SK-N-SH (cell line): ENCODE results near the gene PCBP3. TPM values are rescaled to one million over a fixed set of nuclear protein-coding genes. Genes with fewer than 3 reads are reported as not detected.

Source experiments
- EP300 ChIP-seq, 2 experiments: IDR thresholded peaks; 2 replicates each; pipeline versions ENCODE4 v1.4.0 to v1.6.1; 2012; ENCODE audit warnings: borderline replicate concordance in 1 of 2, low read depth in 1 of 2, low read length in 1 of 2
- EZH2phosphoT487 ChIP-seq: fragments of 200-600 bp; sonication (generic); IDR thresholded peaks from 2 replicates; pipeline ENCODE4 v1.6.1; 2017; ENCODE audit warnings: low read depth, mixed run types, mild to moderate bottlenecking, antibody characterized with exemption, moderate library complexity, borderline replicate concordance
- FOXM1 ChIP-seq: IDR thresholded peaks from 2 replicates; pipeline ENCODE4 v1.4.0; 2012; ENCODE audit warnings: low read depth, mild to moderate bottlenecking
- GABPA ChIP-seq: IDR thresholded peaks from 2 replicates; pipeline ENCODE4 v1.4.0; 2012; ENCODE audit warnings: low read depth, mild to moderate bottlenecking
- GATA2 ChIP-seq: sonication (generic); formaldehyde crosslinking; IDR thresholded peaks from 2 replicates; pipeline ENCODE4 v1.5.0; 2020; ENCODE audit warnings: mild to moderate bottlenecking, missing genetic modification reagents
- IRF3 ChIP-seq: fragments of 150-350 bp; IDR thresholded peaks from 2 replicates; pipeline ENCODE4 v1.6.1; 2016; ENCODE audit warnings: mild to moderate bottlenecking, low read depth, low read length
- JUND ChIP-seq: IDR thresholded peaks from 2 replicates; pipeline ENCODE4 v1.4.0; 2012
- MAX ChIP-seq: IDR thresholded peaks from 2 replicates; pipeline ENCODE4 v1.4.0; 2012; ENCODE audit warnings: low read depth
- MEF2A ChIP-seq: IDR thresholded peaks from 2 replicates; pipeline ENCODE4 v1.4.0; 2012; ENCODE audit warnings: low read depth, borderline replicate concordance
- NRF1 ChIP-seq: IDR thresholded peaks from 2 replicates; pipeline ENCODE4 v1.6.1; 2012; ENCODE audit warnings: low read depth, mild to moderate bottlenecking, low read length
- PBX3 ChIP-seq: IDR thresholded peaks from 2 replicates; pipeline ENCODE4; 2012
- RAD21 ChIP-seq: IDR thresholded peaks from 2 replicates; pipeline ENCODE4 v1.6.1; 2012; ENCODE audit warnings: mild to moderate bottlenecking, low read length
- RFX5 ChIP-seq: IDR thresholded peaks from 2 replicates; pipeline ENCODE4 v1.6.1; 2012; ENCODE audit warnings: mild to moderate bottlenecking, improper control_type of control experiment, low read length
- RXRA ChIP-seq: IDR thresholded peaks from 2 replicates; pipeline ENCODE4 v1.4.0; 2012; ENCODE audit warnings: low read depth, mild to moderate bottlenecking, borderline replicate concordance
- TAF1 ChIP-seq: IDR thresholded peaks from 2 replicates; pipeline ENCODE4 v1.6.1; 2012; ENCODE audit warnings: low read depth, mild to moderate bottlenecking, low read length, moderate library complexity, borderline replicate concordance
- TCF12 ChIP-seq: IDR thresholded peaks from 2 replicates; pipeline ENCODE4 v1.4.0; 2012
- TEAD4 ChIP-seq: IDR thresholded peaks from 2 replicates; pipeline ENCODE4 v1.4.0; 2012; ENCODE audit warnings: mild to moderate bottlenecking, borderline replicate concordance; ENCODE audit not compliant: insufficient read depth
- USF2 ChIP-seq: fragments of 150-350 bp; IDR thresholded peaks from 2 replicates; pipeline ENCODE4 v1.6.1; 2017; ENCODE audit warnings: antibody characterized with exemption, low read length, low read depth, borderline replicate concordance
- YY1 ChIP-seq: IDR thresholded peaks from 2 replicates; pipeline ENCODE4 v1.4.0; 2012; ENCODE audit warnings: low read depth, mild to moderate bottlenecking
- ZBTB33 ChIP-seq: IDR thresholded peaks from 2 replicates; pipeline ENCODE4 v1.4.0; 2012; ENCODE audit warnings: low read depth, borderline replicate concordance
- polyA plus RNA-seq, 3 experiments: library from polyadenylated mRNA; depleted of rRNA; stranded (reverse); fragments of >200 nt; gene quantifications; 2 replicates each; pipeline ENCODE4 v1.2.3, GENCODE V29; 2012
- TF ChIP-seq, protein P1 (sequence below): fragments of 200-600 bp; sonication (generic); IDR thresholded peaks from 2 replicates; pipeline ENCODE4 v1.6.1; 2017; ENCODE audit warnings: antibody characterized with exemption, mild to moderate bottlenecking, moderate library complexity

PCBP3 gene
- polyA plus RNA-seq, 1 of the 3 experiments (the other 2 are of a cell fraction), result 9.5 TPM

DNA sequence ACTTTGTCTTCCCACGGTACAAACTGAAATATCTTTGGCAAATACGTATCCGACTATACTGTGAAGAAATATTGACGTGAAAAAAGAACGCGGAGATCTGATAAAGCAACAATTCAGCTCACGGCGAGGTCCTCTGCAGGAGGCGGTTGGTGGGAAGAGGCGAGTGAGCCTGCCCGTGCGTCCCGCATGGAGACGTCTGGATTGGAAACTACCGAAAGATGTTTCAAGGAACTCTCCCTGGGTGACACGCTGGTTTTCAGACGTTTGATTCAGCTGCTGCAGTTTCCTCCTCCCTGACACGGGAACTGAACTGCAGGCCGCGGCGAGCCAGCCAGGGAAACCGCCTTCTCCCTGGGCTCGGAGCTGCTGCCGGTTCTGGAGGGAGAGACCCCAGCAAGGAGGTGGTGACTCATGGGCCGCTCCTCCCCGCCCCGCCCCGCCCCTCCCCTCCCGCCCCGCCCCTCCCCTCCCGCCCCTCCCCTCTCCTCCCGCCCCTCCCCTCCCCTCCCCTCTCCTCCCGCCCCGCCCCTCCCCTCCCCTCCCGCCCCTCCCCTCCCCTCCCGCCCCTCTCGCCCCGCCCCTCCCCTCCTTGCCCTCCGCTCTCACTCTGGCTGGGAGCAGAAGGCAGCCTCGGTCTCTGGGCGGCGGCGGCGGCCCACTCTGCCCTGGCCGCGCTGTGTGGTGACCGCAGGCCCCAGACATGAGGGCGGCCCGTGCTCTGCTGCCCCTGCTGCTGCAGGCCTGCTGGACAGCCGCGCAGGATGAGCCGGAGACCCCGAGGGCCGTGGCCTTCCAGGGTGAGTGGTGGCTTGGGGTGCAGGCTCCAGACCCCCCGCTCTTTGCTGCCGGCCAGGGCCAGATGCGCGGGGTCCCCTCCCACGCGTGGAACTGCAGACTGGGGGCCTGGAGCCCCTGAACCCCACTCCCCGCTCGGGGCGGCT is 337.9 kb downstream of the PCBP3 start, which contains the start of gene COL6A1 (continued):
- TF ChIP-seq JUND (no peak), RXRA (no peak), MEF2A (no peak), EZH2phosphoT487 (no peak), GATA2 (no peak), PBX3 (no peak), RFX5 (no peak), YY1 (no peak), TAF1 (peak; percentile 26), MAX (peak; percentile 73), RAD21 (no peak), GABPA (no peak), TEAD4 (no peak), NRF1 (no peak), IRF3 (no peak), FOXM1 (no peak), TCF12 (no peak), ZBTB33 (no peak), USF2 (no peak), EP300 (IDR thresholded peaks at IDR 0.05; ENCODE audit: borderline replicate concordance in 1 of 2, low read depth in 1 of 2, low read length in 1 of 2) (0 out of 4 replicates have a peak, but pooled peaks of 1 of the 2 experiments have one; percentile 6)
- TF ChIP-seq, protein P1, sequence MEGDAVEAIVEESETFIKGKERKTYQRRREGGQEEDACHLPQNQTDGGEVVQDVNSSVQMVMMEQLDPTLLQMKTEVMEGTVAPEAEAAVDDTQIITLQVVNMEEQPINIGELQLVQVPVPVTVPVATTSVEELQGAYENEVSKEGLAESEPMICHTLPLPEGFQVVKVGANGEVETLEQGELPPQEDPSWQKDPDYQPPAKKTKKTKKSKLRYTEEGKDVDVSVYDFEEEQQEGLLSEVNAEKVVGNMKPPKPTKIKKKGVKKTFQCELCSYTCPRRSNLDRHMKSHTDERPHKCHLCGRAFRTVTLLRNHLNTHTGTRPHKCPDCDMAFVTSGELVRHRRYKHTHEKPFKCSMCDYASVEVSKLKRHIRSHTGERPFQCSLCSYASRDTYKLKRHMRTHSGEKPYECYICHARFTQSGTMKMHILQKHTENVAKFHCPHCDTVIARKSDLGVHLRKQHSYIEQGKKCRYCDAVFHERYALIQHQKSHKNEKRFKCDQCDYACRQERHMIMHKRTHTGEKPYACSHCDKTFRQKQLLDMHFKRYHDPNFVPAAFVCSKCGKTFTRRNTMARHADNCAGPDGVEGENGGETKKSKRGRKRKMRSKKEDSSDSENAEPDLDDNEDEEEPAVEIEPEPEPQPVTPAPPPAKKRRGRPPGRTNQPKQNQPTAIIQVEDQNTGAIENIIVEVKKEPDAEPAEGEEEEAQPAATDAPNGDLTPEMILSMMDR, result no peak
- TF ChIP-seq, all 33 proteins: peak for 7
